Stimulated activated naive CD4-positive, alpha-beta T cell (primary cell): Measurements from ENCODE around the gene MCF2L2.
A peak's percentile ranks its signal among the peaks of the same experiment; 100 is the strongest.

ENCODE experiments used
- DNase-seq, 6 experiments: peaks; one replicate each; lab custom pipeline; 2025; lab: John Stamatoyannopoulos, UW

The MCF2L2 gene

DNA sequence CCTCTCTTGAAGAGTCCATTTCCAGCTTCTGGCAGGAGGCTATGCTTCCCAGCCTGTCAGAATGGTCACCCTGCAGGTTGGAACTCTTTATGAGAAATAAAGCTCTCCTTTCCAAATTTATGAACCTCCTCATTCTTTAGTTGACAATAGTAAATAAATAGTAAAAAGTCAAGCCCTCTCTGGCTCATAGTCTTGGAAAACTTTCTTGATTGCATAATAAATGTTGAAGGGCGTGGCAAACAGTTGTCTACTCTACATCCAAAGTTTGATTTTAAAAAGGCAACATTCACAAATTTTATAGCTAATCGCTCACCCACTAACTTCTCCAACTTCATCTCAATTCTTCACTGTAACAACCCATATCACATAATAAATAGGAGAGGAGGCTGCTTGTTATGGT is 58.8 kb downstream of the MCF2L2 start:
- DNase-seq, result no peak

DNA sequence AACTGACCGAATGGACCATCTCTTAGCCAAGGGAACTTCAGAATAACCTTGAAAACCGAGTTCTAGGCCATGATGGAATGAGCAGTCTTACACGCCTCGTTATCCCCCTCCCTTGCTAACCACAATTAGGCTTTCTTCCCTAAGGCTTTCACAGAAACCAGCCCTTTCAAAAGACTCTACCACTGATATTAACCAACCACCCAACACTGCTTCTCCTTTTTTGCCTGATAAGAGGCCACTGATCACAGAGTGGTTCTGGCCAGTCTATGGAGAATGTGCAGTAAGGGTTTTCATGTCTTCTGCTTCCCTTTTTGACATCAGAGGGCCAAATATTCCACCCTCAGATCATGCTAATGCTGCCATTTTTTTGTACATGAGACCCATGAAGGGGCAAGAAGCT is 59.3 kb downstream of the MCF2L2 start:
- DNase-seq, result no peak

GRCh38 chr3:183360971-183361624 is 67.3 kb downstream of the MCF2L2 start:
- DNase-seq, result no peak

GRCh38 chr3:183359036-183359435 is 69.4 kb downstream of the MCF2L2 start:
- no peak for DNase-seq

- DNase-seq, result no peak
These were observed 70.8 kb downstream of the MCF2L2 start for GRCh38 chr3:183357564-183358079.

- no peak for DNase-seq
These were observed 71.5 kb downstream of the MCF2L2 start for GRCh38 chr3:183356920-183357319.

GRCh38 chr3:183354874-183355273 is 73.5 kb downstream of the MCF2L2 start:
- no peak for DNase-seq

- no peak for DNase-seq
These were observed 74.0 kb downstream of the MCF2L2 start for GRCh38 chr3:183354325-183354831.

- DNase-seq, result no peak
These were observed 75.0 kb downstream of the MCF2L2 start for GRCh38 chr3:183353421-183353820.

DNA sequence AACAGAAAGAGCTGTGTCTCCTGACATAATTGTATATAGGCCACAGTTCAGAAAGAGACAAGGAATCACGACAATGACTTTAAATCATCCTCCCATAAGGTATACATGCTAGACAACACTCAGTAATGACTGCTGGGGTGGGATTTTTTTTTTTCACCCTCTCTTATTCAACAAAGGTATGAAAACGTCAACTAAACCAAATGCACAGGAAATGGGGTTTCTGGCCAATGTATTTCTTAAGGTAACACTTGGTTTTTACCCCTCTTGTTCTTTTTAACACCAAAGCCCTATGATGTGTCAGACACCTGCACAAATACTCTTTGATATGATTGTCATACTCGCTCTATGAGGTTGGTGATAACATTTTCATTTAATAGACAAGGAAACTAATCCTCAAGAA is 78.3 kb downstream of the MCF2L2 start:
- peak in 3 of 6 experiments; percentile 41 to 57 (median 51) for DNase-seq

GRCh38 chr3:183349421-183350157 is 78.8 kb downstream of the MCF2L2 start:
- no peak for DNase-seq

GRCh38 chr3:183342824-183343223 is 85.6 kb downstream of the MCF2L2 start:
- DNase-seq, result no peak

- no peak for DNase-seq
These were observed 86.7 kb downstream of the MCF2L2 start for GRCh38 chr3:183341545-183342288.

DNA sequence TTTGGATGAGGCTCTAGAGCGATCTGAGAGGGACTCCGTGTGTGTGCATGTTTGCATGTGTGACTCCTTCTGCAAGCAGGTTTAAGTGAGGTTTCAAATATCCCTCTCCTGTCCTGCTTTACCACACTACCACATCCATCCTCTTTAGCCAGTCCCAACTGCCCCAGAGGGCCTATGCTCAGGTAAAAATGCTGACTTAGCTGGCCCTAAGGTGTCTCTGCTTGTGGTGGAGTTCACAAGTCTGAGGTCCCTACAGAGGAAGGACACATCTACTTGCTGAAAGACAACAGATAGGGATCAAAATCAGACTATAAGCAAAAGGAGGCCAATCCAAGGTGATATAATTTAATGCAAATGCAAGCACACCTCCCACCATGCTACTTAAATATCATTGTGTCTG is 88.2 kb downstream of the MCF2L2 start:
- no peak for DNase-seq

DNA sequence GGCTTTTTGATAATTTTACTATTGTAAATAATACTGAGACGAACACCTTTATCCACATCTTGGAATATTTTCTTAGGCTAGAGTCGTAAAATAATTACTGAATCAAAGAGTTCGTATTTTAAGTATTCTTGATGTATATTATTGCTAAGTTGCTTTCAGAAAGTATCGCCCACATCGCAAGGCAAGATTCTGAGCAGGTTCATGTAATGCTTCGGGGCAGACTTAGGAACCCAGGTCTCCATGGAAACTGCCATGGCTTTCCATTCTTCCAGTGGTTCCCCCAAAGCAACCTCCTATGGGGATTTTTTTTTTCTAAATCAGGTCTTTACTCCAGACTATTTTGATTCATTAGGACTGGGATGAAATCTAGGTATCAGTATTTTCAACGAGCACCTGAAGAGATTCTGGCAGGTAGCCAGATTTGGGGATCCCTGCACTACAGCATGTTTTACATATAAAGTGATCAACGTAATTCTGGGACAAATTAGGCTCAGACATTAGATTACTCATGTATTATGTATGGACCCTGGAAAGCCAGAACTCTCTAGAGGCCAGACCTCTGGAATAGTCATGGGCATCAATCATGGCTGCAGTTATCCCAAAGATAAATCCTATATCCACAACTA is 88.8 kb downstream of the MCF2L2 start:
- no peak for DNase-seq

DNA sequence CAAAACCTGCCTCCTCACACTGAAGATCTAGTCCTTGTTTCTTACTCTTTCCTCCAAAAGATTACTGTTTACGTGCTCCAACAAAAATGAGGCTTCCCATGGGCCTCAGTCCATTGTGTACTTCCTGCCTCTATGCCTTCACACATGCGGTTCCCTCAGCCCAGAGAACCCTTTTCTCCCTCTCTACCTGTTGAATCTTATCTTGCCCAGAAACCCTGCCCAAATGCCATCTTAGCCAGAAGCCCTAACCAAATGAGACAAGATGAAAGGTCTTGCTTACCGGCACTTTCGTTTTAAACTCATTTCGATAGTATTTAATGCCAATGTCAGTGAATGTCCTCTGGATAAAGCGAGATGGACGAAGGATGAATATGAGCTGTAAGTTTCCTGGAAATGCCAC is 89.9 kb downstream of the MCF2L2 start:
- DNase-seq, result no peak

DNA sequence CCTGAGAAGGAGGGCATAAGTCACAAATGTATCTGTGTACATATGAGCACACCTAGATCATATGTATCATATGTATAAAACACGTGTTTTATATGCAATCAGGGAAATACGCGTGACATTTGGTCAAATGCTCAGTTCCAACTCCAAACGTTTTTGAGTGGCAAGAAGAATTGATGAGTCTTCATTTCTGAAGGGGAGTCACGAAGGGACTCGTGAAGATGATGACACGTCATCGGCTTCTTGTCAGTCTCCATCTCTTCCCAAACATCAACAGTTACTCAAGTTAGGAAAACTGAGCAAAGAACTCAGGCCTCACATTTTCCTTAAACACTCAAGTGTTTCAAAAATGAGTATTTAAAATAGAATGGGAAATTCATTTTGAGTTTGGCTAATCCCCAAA is 95.9 kb downstream of the MCF2L2 start:
- no peak for DNase-seq

DNA sequence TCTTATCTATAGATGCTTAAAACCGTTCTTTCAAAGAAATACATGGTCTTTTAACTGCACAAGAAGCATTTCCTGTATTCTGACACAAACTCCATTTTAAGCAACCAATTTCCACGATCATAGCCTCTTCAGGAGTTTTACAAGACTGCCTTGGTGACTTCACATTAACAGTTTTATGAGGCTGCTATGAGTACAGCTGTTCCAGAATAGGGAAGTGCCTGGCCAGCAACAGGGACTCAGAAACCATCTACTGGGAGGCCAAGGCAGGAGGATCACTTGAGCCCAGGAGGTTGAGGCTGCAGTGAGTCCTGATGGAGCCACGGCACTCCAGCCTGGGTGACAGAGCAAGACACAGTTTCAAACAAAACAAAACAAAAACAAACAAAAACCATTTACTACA is 96.9 kb downstream of the MCF2L2 start:
- no peak for DNase-seq

DNA sequence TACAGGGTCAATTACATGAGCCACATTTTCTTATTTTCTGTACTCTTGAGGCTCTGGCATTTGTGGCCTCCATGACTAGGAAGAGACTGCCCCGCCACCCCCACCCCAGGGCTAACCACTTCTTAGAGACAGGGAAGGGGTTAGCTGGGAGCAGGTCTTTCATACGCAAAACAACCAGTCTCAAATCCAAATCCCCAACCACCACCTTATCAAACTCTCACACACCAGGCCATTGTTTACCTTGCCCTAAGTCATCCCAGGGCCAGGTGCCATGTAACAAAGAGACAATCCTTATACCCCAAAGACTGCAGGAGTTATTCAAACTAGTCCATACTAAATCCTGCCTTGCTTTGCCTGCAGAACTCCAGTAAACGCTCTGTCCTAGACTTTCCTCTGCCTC is 97.5 kb downstream of the MCF2L2 start:
- DNase-seq, result no peak

DNA sequence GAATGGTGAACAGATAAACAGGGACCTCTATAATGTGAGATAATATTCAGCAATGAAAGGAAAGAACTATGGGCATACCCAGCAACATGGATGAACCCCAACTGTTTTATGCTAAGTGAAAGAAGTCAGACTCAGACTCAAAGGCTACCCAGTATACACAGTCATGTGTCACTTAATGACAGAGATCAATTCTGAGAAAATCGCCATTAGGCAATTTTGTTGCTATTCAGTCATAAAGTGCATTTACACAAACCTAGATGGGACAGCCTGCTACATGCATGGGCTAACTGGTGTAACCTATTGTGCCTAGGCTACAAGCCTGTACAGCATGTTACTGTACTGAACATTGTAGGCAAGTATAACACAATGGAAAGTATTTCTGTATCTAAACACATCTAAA is 98.9 kb downstream of the MCF2L2 start:
- DNase-seq, result no peak

GRCh38 chr3:183328823-183329222 is 99.6 kb downstream of the MCF2L2 start:
- DNase-seq, result no peak

DNA sequence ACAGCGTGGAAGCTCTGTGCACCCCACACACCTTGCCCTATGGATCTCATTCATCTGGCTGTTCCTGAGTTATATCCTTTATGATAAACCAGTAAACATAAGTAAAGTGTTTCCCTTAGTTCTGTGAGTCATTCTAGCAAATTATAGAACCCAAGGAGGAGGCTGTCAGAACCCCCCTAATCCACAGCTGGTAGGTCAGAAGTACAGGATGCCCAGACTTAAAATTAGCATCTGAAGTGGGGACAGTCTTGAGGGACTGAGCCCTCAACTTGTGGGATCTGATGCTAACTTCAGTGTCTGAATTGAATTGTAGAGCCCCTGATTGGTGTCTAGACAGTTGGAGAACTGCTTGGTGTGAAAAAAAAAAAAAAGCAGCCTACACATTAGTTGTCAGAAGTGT is 100.3 kb downstream of the MCF2L2 start:
- DNase-seq, result no peak
